CD4-positive, alpha-beta T cell treated with Interleukin-1 beta for 1 hour (primary cell): ENCODE data around the gene ZNF329.
"Not testable (repeated sequence)": the region's sequence is repeated elsewhere in the genome, so short reads cannot be mapped to it uniquely, and the experiment has no call there.

Experiments
- DNase-seq, 2 donors: peaks; one replicate each; pipeline ENCODE4 v3.0.0-alpha.2; 2020 to 2022

ZNF329 gene

GRCh38 chr19:58150328-58150921, at the start of gene ZNF329:
Gene ZNF329, minus strand, starts transcription at chr19:58150789. Its CDS starts 21,286 bp downstream, at chr19:58129503.
- DNase-seq: peak; percentile 89 to 93

GRCh38 chr19:58196901-58197616, 46.5 kb upstream of the ZNF329 start:
- peak in 1 of 2 donors; percentile 13 for DNase-seq

GRCh38 chr19:58183817-58184215, 33.2 kb upstream of the ZNF329 start:
- DNase-seq: no peak

GRCh38 chr19:58182989-58183816, 32.6 kb upstream of the ZNF329 start, which contains the start of gene ZNF274:
Gene ZNF274, plus strand, starts transcription at chr19:58183061. Its CDS starts 905 bp downstream, at chr19:58183966.
- DNase-seq: peak; percentile 94 to 95

- peak; percentile 91 to 93 for DNase-seq
Measured at GRCh38 chr19:58182577-58182988, 32.0 kb upstream of the ZNF329 start.

DNA sequence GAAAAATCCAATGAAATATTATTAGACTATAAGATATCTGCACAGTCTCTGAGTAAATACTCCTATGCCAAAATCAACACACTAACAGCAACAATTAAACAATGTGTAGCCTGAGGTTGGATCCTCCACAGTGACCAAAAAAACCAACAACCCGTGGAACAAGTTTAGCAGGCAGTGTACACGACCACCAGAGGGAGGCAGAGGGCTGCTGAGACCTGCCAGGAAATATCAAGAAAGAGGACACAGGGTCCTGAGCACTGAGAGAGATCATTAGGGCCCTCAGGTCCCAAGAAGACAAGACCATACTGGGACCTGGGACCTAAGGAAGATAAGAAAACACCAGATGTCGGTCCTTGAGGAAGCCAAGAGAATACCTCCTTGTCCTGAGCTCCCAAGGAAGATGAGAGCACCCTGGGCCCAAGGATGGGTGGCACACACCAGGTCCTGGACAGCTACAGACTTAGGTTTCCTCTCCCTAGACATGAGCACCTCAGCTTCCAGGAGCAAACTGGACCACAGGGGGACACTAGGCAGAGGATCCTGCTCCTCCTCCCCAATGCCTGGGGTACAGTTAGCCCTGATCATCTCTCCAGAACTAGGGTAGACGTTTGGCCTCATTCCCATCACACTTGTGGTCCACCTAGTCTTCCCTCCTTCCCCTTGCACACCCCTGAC, 31.4 kb upstream of the ZNF329 start:
- DNase-seq: peak; percentile 58 to 63

DNA sequence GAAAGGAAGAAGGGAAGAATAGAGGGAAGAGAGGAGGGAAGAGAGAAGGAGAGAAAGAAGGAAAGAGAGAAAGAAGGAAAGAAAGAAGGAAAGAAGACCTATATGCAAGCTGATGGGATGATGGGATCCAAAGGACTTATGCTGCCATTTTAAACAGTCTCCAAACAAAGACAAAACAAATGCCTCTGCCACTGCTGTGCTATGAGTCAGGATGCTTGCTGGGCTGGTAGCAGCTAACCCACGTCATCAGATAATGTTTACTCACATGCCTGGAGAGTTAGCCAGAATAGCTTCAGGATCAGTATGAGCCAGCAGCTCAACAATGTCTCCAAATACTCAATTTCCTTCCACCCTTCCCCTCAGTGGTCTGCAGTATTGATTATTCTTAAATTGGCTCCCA, 20.3 kb upstream of the ZNF329 start:
- DNase-seq: no peak

DNA sequence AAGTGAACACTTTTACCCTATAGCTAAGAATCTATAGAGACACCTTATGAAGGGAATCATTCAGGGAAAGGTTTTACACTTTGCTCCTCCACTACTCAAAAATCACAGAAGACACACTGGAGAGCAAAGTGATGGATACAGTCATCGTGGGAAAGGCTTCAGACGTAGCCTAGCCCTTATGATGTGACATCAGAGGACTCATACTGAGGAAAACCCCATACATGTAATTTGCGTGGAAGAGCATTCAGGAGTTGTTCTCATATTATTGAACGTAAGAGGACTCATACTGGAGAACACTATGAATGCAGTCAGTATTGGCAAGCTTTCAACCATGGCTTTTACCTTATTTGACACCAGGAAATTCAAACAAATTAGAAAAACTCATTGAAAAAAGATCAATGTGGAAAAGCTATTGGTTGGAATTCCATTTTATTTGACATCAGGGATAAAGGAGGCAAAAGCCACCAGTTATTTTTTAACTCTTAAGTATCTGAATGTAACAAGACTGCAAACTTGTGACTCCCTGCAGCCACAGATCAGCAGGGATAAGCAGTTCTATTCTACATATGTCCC, 16.2 kb upstream of the ZNF329 start:
- DNase-seq: no peak

DNA sequence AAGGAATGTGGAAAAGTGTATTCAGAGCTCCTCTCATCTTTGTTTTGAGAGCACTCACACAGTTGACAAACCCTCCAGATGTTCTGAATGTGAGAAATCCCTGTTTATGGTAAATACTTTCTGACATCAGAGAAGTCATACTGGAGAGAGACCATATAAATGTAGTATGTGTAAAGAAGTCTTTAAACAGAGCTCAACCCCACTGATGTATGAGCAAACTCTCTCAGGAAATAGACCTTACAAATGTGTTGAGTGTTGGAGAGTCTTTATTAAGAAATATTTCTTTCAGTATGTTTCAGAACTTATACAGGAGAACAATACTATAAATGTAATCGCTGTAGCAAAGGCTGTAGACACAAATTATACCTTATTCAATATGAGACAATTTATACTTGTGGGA, 15.7 kb upstream of the ZNF329 start:
- DNase-seq: no peak

DNA sequence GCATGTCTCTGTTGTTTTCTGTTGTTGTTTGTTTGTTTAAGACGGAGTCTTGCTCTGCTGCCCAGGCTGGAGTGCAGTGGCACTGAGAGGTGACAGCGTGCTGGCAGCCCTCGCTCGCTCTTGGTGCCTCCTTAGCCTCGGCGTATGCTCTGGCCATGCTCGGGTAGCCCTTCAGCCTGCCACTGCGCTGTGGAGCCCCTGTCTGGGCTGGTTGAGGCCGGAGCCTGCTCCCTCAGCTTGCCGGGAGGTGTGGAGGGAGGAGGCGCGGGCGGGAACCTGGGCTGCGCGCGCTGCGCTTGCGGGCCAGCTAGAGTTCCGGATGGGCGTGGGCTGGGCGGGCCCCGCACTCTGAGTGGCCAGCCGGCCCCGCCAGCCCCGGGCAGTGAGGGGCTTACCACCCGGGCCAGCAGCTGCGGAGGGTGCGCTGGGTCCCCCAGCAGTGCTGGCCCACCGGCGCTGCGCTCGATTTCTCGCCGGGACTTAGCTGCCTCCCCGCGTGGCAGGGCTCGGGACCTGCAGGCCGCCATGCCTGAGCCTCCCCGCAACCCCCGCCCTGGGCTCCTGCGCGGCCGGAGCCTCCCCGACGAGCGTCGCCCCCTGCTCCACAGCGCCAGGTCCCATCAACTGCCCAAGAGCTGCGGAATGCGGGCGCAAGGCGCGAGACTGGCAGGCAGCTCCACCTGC, 6.6 kb upstream of the ZNF329 start:
- DNase-seq: no peak

- DNase-seq: peak; percentile 93 to 97
Measured at GRCh38 chr19:58154679-58155648, 4.4 kb upstream of the ZNF329 start.

DNA sequence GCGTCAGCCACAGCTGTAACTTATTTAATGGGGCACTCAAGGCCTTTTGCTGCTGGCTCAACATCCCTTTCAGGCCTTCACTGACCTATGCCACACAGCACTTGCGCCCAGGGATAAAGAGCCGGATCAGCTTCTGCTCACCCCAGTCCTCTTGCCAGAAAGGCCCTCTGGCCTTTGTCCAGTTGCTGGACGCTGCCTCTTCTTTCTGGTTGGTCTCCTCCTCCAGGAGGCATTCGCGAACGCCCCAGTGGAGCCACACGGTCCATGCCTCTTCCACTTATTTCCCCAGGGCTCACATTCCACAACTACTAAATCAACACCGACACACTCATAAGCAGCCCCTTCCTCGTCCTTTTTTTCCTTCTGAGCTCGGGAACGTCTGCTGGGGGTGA, 3.7 kb upstream of the ZNF329 start:
- no peak for DNase-seq

DNA sequence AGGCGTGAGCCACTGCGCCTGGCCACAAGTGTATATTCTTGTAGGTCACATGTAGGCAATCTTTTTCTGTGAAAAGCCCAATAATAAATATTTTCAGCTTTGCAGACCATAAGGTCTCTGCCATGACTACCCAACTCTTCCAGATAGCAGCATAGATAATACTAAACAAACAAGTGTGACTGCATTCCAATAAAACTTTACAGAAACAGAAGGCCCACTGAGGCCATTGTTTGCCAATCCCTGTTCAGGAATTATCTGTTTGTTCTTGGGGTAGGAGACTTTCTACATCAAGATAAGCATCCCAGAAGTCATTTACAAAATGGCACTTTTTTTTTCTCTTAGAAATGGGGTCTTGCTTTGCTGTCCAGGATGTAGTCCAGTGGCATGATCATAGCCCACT, 2.8 kb upstream of the ZNF329 start:
- no peak for DNase-seq

- DNase-seq: not testable (repeated sequence)
Measured at GRCh38 chr19:58147475-58147874, 3.1 kb downstream of the ZNF329 start.

DNA sequence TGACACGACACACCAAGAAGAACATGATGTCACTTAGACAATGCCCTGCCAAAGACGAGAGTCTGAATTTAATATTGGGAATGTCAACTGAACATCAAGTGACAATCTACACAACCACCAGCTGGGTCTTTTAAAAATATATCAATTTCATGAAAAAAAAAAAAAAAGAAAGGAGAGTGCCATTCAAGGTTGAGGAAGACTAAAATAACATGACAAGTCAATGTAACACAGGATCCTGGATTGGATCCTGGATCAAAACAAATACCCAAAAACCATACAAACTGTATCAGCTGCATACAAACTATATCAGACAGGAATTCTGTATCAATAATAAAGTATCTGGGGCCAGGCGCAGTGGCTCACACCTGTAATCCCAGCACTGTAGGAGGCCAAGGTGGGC, 4.7 kb downstream of the ZNF329 start:
- DNase-seq: no peak

DNA sequence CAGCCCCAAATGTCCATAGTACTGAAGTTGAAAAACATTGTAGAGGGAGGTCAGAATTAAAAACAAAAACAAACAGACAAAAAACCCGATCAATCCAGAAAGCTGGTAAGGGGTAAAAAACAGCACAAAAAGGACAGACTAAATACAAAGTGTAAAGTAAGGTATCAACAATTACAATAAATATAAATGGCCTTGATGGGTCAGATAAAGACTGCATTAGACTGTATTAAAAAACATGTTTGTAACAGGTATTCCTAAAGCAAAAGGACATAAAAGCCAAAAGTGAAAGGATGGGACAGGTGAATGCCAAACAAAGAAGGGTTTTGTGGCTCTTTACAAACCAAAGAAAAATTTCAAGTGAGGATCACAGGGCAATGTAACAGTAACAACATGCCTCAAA, 16.3 kb downstream of the ZNF329 start:
- no peak for DNase-seq

- DNase-seq: no peak
Measured at GRCh38 chr19:58129284-58129683, 21.3 kb downstream of the ZNF329 start.

- no peak for DNase-seq
Measured at GRCh38 chr19:58128041-58128685, 22.4 kb downstream of the ZNF329 start.

GRCh38 chr19:58123354-58123753, 27.2 kb downstream of the ZNF329 start:
- DNase-seq: no peak
